ENCODE results near the gene PPM1F. TPM values are rescaled to one million over a fixed set of nuclear protein-coding genes. Genes with fewer than 3 reads are reported as not detected.
"Not testable (repeated sequence)": the region's sequence is repeated elsewhere in the genome, so short reads cannot be mapped to it uniquely, and the experiment has no call there.

PPM1F gene
- total RNA-seq, 1 donor from 2014 or later: 8.4 TPM

DNA sequence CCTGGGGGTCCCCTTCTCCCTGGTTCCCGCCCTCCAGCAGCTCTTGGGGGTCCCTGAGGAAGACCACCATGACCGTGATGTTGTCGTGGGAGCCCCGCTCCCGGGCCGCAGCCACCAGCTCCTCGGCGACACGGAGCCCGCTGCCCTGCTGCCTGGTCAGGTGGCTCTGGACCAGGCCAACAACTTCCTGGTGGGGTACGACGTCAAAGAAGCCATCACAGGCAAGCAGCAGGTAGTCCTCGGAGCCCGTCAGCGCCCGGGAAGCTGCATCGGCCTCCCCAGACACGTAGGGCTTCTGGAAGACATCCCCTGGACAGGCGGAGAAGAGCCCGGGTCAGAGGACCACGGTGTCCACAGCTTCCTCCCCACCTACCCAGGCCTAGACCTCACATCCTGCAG, 29.5 kb downstream of the PPM1F start:
- ATAC-seq (no peak), DNase-seq (ENCODE audit: low spot score) (no peak)

DNA sequence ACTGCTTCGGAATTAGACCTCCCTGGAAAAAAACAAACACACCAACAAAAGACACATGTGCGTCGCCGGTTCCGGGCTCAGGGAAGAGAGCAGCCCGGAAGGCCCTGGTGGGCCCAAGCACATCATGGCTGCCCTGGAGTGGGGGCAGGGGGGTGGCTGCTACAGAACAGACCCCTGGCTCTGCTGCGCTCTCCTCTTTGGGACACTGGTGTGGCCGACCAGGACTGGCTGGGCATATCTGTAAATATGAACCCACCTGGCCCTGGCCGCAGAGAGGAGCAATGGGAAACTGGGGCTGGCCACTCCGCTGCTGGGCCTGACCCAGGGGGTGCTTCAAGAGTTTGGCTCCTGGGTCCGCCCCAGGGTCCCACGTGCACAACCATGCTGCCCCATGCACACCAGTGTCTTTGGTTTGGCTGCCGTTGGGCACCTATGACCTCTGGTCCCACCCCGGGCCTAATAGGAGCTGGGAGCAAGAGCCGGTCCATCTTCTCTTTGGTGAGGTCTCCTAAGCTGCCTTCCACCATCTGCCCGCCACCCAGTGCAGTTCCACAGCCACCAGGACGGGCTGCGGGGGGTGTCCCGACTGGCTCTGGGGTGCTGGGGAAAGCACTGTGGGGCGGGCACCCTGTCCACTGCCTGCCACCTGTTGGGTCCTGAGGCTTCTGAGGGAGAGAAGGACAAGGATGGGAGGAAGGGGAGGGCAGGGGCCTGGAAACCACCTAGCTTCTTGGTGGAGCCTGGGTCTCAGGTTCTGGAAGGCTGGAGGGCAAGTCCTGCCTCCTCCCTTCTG, 30.1 kb downstream of the PPM1F start:
- no peak for ATAC-seq
- no peak for DNase-seq (ENCODE audit: low spot score)

DNA sequence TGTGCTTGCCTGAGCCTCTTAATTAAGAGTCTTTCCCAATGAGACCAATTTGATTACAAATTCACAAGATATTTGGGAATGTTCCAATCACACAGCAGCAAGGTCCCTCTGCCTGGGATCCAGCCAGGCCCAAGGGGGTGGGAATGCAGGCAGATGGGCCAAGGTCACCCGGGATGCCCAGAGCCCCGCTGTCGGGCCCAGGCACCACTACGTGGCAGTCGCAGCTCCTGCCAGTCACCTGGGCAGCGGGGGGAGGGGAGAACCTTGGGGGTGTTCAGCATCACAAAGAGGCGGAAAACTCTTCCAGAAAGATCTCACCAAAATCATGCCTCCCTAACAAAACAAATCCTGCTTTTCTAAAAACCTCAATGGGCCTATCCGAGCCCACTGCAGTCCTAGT, 30.9 kb downstream of the PPM1F start:
- DNase-seq (ENCODE audit: low spot score) (no peak), ATAC-seq (no peak)

DNA sequence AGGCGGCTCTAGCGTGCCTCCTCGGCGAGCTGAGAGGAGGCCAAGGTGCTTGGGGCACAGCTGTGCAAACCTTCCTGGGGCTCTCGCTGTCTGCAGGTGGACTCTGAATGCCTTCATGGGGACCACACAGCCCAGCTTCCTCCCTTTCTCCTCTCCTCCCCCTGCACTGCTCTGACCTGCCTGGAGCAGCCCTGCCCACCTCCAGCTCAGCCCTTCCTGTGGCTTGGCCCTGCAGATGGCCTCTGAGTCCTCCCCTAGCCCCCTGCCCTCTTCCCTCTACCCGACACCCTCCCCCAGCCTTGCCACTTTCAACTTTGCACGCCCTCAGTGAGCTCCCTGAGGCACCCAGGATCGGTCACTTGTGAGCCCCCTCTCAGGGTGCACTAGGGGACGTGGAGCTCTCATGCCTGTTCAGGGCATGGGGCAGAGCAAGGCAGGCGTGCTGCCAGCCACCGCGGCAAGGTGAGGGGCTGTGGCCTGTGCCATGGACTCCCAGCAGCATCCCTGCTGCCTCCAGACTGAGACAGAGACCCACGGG, 31.4 kb downstream of the PPM1F start:
- ATAC-seq (no peak), DNase-seq (ENCODE audit: low spot score) (no peak)

DNA sequence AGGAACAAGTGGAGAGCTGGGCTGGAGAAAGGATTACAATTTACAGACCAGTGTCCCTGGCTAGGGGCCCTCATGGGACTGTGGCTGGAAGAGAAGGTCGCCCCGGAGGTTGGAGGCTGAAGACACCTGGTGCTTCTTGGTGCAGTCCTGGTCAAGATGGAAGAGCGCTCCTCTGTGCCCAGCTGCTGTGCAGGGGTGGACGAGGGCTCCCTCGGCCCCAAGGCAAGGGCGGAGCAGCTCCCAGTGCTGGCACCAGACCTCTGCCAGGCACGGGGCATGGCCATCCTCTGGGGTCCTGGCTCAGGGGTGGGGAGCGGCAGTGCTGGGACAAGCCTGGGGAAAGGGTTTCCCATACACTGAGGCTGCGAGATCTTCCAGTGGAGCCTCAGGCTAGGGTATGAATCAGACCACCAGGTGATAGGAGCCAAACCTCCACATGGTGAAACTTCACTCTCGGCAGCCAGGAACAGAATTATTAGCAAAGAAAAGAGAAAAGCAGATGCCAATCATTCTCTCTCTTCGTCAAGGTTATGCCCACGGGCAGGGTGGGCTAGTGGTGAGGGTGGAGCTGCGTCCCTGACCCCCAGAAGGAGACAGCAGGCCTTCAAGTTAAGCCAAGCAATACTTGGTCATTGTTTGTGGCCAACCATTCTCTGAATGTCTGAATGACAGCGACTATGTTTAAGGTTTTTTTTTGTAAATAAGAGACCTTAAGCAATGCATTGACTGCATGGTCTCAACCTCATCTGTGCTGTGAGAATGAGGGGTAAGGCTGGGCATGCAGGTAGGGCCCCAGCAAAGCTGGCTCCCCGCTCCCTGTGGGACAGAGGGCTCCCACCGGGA, 32.1 kb downstream of the PPM1F start:
- no peak for ATAC-seq
- no peak for DNase-seq (ENCODE audit: low spot score)

DNA sequence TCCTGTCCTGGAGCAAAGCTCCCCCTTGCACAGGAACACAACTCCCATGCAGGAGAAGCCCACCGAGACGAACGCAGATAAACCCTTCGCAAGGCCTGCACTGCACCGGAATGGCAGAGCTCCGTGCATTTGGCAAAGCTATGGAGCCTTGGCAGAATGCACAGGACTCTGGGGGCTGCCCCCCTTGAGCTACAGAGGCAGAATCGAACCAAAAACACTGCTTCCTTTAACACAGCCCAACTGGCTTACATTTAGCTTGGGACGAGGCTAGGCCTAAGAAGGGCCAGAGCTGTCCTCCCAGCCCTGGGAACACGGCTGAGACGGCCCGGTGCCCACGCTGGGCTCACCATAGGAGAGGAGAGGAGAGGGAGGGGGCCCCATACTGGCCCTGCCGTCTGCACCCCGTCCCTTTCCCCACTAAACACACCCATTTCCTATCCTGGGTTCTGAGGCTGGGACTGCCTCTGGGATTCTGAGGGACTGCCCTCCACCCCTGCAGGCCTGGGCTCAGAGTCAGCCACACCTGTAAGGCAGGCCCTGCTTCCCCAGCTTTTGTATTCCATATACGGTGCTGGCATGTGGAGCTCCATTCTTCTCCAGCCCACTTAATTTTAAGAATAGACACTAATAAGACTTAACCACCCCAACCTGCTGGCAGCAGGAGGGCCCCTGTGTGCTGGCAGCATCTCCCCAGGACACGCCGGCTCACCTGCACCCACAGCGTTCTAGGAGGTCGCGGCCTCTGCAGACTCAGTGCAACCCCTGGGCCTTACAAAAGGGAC, 32.9 kb downstream of the PPM1F start:
- ATAC-seq (no peak), DNase-seq (ENCODE audit: low spot score) (no peak)

DNA sequence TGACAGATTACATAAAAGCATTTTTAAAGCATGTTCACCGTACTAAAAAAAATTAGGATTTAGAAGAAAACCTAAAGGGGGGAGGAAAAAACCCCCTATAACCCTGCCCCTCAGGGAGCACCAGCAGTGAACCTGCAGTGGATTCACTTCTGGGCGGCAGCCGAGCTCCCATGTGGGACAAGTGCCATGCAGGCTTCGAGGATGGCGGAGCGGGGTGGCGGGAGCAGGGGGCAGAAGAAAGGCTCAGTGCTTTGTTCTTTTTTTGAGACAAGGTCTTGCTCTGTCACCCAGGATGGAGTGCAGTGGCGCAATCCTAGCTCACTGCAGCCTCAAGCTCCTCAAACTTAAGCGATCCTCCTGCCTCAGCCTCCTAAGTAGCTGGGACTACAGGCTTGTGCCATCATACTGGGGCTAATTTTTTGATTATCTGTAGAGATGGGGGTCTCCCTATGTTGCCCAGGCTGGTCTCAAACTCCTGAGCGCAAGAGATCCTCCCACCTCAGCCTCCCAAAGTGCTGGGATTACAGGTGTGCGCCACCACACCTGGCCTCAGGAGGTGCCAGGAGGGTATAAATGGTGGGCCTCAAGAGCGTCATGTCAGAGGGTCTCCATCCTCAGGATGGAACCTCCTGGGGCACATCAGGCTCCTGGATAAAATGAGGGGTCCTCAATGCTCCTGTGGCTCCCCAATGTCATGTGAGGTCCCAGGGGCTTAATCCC, 34.0 kb downstream of the PPM1F start:
- ATAC-seq: no peak
- DNase-seq (ENCODE audit: low spot score): no peak

DNA sequence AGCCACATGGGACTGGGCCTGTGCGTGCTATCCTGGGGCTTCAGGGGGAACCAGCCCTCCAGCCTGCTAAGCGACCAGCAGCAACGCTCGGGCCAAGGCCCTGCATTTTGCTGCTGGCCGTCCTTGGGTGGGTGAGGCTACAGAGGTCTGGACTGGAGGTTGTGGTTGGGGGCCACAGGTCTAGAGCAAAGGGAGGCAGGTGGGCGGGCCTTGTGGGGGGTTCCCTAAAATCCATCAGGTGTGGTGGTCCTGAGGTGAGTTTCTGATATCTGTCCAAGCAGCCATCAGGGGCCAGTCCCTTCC, 34.7 kb downstream of the PPM1F start:
- ATAC-seq: no peak
- DNase-seq (ENCODE audit: low spot score): no peak

DNA sequence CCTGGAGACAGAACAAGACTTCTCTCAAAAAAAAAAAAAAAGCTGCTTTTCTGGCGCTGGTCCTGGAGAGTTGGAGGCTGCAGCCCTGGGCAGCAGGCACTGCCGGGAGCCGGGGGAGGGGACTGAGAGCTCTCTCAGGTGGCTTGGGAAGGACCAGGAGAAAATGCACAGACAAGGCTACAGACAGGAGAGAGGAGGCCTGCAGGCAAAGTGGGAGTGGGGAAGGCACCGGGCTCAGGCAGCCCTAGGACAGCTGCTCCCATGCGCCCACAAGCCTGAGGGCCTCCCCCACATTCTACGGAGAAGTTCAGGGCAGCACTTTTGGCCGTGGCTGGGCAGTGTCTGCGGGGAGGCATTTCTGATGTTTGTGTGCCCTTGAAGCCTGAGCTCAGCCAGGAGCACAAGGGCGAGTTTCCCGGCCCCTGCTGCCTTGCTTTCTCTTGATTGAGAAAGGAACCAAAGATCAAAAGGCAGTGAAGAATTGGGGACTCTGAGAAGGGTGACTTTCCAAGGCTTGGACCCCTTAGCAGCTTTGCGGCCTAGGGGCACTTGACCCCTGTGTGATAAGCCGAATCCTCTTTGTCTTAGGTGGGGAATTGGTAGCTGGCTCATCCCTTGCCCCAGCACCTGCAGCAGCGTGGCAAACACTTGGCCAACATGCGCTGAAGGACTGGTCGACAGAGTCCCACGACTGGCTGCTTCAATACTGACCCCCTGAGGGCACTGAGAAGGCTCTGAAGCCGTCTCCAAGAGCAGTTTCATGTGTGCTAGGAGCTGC, 35.3 kb downstream of the PPM1F start:
- DNase-seq (ENCODE audit: low spot score) (no peak), ATAC-seq (peak; percentile 47)

DNA sequence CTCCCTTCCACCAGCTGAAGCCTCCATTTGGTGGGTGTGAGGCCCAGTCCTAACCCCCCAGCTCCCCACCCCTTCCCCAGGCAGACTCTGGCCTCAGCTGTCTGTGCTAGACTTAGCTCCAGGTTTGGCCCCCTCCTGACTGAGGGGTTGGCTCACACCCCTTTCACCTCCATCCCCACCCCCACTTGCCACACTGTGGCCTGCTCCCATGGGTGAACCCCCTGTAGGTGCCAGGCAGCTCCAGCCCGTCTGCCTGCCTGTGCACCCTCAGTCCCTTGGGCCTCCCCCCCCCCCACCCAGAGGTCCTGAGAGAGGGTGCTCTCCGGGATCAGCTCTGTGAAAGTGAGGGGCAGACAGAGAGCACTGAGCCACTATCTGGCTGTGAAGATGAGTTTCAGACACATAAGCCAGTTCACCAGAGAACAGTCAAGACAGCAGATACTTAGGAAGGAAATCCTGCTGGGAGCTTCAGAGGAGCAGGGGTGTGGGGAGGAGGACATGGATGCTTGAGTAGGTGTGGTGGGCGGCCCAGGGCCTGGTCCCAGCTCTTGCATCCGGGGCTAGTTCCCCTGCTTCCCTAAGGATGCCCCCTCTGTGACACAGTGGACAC, 36.2 kb downstream of the PPM1F start:
- DNase-seq (ENCODE audit: low spot score) (no peak), ATAC-seq (no peak)

DNA sequence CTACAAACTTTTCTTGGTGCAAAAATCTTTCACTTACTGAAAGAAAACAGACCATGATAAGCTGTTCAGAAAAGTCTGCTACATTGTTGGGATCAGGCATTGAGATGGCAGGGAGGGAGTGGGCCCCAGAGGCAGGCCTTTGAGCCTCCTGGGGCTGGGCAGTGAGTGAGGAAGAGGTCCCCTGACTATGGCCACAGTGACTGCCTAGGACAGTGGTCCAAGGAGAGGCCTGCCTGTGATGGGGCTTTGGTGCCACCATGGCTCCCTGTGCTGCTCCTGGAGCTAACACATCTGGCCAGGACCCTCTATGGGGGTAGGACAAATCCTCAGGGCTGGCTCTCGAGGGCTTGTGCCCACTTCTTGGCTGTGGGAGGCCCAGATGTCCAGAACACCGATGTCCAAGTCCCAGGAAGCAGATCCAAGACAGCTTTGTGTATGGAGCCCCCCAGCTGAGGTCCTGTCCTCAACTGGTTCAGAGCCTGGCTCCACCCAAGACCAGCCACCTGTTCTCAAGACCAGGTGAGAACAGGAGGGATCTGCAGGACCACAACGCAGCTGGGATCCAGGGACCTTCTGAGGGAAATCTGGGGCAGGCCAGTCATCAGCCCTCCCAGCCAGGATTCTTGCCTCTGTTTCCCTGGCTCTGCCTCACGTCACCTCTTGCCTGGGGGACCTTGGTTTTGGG, 36.9 kb downstream of the PPM1F start:
- no peak for DNase-seq (ENCODE audit: low spot score)
- no peak for ATAC-seq

DNA sequence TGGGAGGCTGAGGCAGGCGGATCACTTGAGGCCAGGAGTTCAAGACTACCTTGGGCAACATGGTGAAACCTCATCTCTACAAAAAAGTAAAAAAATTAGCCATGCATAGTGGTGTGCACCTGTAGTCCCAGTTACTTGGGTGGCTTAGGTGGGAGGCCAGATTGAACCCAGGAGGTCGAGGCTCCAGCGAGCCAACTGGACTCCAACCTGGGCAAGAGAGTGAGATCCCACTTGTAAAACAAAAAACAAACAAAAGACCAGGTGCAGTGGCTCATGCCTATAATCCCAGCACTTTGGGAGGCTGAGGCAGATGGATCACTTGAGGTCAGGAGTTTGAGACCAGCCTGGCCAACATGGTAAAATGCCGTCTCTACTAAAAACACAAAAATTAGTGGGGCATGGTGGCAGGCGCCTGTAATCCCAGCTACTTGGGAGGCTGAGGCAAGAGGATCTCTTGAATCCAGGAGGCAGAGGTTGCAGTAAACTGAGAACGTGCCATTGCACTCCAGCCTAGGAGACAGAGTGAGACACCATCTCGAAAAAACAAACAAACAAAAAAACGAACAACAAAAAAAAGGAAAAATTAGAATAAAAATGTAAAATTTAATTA, 38.5 kb downstream of the PPM1F start:
- DNase-seq (ENCODE audit: low spot score); ATAC-seq: not testable (repeated sequence)

DNA sequence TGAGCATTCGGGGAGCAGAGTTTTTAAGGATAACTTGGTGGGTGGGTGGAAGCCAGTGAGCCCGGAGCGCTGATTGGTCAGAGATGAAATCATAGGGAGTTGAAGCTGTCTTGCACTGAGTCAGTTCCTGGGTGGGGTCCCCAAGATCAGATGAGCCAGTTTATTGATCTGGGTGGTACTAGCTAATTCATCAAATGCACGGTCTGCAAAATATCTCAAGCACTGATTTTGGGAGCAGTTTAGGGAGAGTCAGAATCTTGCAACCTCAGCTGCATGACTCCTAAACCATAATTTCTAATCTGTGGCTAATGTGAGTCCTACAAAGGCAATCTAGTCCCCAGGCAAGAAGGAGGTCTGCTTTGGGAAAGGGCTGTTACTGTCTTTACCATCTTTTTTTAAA, 42.3 kb downstream of the PPM1F start:
- not testable (repeated sequence) for DNase-seq (ENCODE audit: low spot score); ATAC-seq

DNA sequence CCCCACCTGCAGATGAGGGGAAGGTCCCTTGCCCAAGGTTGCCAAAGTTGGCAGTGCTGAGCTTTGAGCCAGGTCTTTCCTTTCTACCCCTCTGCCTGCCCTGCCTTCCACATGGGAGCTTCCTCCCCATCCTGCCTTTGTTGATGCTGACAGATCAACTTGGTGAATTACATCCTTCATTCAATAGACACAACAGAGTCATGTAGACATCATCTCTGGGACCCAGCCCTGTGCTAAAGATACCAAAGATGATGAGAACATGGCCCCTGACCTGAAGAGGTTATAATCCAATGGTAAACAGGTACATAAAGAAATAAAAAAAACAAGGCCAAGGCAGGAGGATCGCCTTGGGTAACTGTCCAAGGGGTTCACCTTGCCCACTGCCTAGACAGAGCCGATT, 42.8 kb downstream of the PPM1F start:
- no peak for DNase-seq (ENCODE audit: low spot score)
- ATAC-seq: no peak

DNA sequence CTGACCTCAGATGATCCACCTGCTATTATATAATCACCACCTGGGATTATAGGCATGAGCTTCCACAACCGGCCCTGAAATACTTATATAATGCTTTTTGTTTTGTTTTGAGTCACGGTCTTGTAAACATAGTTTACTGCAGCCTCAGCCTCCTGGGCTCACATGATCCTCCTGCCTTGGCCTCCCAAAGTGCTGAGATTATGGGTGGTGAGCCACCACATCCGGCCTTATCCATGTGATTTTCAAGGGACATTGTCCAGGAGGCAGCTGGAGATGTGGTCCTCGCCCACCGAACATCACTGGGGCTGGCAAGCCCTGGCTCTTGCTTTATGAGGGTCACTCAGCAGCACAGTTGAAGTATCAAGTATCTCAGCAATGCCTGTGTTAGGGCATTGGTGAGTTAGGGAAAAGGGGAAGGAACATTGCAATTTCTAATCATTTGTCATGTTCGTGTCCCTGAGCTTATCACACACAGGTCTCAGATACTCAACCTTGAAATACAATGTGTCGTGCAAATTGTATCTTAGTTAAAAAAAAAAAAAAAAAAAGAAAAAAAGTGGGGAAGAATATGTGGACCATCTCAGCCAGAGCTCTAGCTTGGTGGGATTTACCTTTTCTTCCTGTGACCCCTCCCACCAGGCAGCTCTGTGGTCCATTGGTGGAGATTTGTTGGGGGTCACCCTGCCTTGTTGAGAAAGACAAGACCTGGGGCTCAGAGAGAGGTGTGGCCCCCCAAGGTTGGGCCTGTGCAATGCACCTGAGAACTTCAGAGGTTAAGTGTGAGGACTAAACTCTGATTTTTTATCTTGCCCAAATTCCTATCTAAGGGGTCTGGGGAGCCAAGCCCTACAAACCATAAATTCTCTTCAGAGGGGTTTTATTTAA, 44.8 kb downstream of the PPM1F start:
- DNase-seq (ENCODE audit: low spot score) (no peak), ATAC-seq (no peak)

DNA sequence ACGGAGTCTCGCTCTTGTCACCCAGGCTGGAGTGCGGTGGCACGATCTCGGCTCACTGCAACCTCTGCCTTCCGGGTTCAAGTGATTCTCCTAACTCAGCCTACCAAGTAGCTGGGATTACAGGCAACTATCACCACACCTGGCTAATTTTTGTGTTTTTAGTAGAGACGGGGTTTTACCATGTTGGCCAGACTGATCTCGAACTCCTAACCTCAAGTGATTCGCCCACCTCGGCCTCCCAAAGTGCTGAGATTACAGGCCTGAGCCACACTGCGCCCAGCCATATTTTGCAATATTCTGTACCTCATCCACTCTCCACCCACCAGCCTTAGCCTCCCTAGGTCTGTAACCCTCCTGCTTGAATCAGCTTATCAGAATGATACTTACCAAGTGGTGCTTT, 47.4 kb downstream of the PPM1F start:
- DNase-seq (ENCODE audit: low spot score); ATAC-seq: not testable (repeated sequence)

DNA sequence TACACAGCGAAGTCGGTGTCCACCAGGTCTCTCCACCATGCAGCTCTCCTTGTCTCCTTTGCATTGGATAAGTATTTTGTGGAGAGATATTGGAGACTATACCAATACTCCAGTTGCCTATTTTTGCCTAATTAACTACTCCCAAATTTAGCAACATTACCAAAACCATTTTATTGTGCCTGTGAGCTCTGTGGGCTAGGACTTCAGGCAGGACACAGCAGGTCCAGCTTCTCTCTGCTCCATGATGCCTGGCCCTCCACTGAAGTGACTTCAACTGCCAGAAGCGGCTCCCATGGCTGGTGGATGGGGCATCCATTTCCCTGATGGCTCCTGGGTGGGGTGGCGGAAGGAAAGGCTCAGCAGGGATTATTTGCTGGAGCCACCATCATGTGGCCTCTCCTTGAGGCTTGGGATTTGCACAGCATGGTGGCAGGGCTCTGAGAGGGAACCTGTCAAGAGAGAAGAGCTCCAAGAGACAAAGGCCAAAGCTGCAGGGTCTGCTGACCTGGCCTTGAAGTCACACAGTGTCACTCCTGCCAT, 48.3 kb downstream of the PPM1F start:
- no peak for ATAC-seq
- DNase-seq (ENCODE audit: low spot score): no peak

All from left lobe of liver (tissue), 2 donors.